H7 (cell line): ENCODE measurements around the gene KRTAP6-2. TPM values are rescaled to one million over a fixed set of nuclear protein-coding genes. Genes with fewer than 3 reads are reported as not detected.

ENCODE experiments used
- total RNA-seq: library from RNA; depleted of rRNA; stranded (reverse); fragments of >200 nt; shearing (Covaris generic); gene quantifications from 2 replicates; pipeline ENCODE4 v1.2.3, GENCODE V29; 2014; rRNA removed

The KRTAP6-2 gene
- total RNA-seq, 1 experiment from 2014 or later = not detected

Other genes starting within 250 kb of the KRTAP6-2 start
- not detected in 2 replicates for gene KRTAP13-2, start 226.6 kb downstream of the KRTAP6-2 start, total RNA-seq
- gene KRTAP13-1, start 202.9 kb downstream of the KRTAP6-2 start, total RNA-seq = not detected in 2 replicates
- not detected in 2 replicates for gene KRTAP13-3, start 173.0 kb downstream of the KRTAP6-2 start, total RNA-seq
- gene KRTAP13-4, start 168.7 kb downstream of the KRTAP6-2 start, total RNA-seq = not detected in 2 replicates
- gene KRTAP15-1, start 158.6 kb downstream of the KRTAP6-2 start, total RNA-seq = not detected in 2 replicates
- gene KRTAP19-1, start 118.5 kb downstream of the KRTAP6-2 start, total RNA-seq = not detected in 2 replicates
- gene KRTAP19-2, start 111.5 kb downstream of the KRTAP6-2 start, total RNA-seq = not detected in 2 replicates
- gene KRTAP19-3, start 106.9 kb downstream of the KRTAP6-2 start, total RNA-seq = not detected in 2 replicates
- gene KRTAP19-4, start 101.7 kb downstream of the KRTAP6-2 start, total RNA-seq = not detected in 2 replicates
- gene KRTAP19-5, start 96.8 kb downstream of the KRTAP6-2 start, total RNA-seq = not detected in 2 replicates
- not detected in 2 replicates for gene KRTAP19-6, start 57.0 kb downstream of the KRTAP6-2 start, total RNA-seq
- gene KRTAP19-7, start 37.6 kb downstream of the KRTAP6-2 start, total RNA-seq = not detected in 2 replicates
- gene KRTAP22-2, start 8.5 kb downstream of the KRTAP6-2 start, total RNA-seq = not detected in 2 replicates
- not detected in 2 replicates for gene KRTAP6-3, start 6.5 kb downstream of the KRTAP6-2 start, total RNA-seq
- gene KRTAP22-1, start 2.2 kb upstream of the KRTAP6-2 start, total RNA-seq = not detected in 2 replicates
- gene KRTAP6-1, start 15.0 kb upstream of the KRTAP6-2 start, total RNA-seq = not detected in 2 replicates
- not detected in 2 replicates for gene KRTAP20-1, start 17.5 kb upstream of the KRTAP6-2 start, total RNA-seq
- gene KRTAP20-4, start 21.7 kb upstream of the KRTAP6-2 start, total RNA-seq = not detected in 2 replicates
- not detected in 2 replicates for gene KRTAP20-2, start 36.3 kb upstream of the KRTAP6-2 start, total RNA-seq
- not detected in 2 replicates for gene KRTAP20-3, start 44.0 kb upstream of the KRTAP6-2 start, total RNA-seq
- not detected in 2 replicates for gene KRTAP21-3, start 119.9 kb upstream of the KRTAP6-2 start, total RNA-seq
- not detected in 2 replicates for gene KRTAP21-2, start 148.4 kb upstream of the KRTAP6-2 start, total RNA-seq
- not detected in 2 replicates for gene KRTAP21-1, start 156.5 kb upstream of the KRTAP6-2 start, total RNA-seq
- gene KRTAP8-1, start 214.4 kb upstream of the KRTAP6-2 start, total RNA-seq = not detected in 2 replicates
- not detected in 2 replicates for gene KRTAP7-1, start 230.9 kb upstream of the KRTAP6-2 start, total RNA-seq